Stimulated activated CD4-positive, alpha-beta T cell treated with anti-CD3 and anti-CD28 coated beads, TNF-alpha, amount 100 ng/mL, for 4 hours (primary cell): ENCODE data around the gene HTR1A.

Experiments used
- DNase-seq, 3 experiments: peaks; one replicate each; pipeline ENCODE4 v3.0.0-alpha.2; 2020; ENCODE audit warnings: low read depth in 3 of 3

HTR1A gene

DNA sequence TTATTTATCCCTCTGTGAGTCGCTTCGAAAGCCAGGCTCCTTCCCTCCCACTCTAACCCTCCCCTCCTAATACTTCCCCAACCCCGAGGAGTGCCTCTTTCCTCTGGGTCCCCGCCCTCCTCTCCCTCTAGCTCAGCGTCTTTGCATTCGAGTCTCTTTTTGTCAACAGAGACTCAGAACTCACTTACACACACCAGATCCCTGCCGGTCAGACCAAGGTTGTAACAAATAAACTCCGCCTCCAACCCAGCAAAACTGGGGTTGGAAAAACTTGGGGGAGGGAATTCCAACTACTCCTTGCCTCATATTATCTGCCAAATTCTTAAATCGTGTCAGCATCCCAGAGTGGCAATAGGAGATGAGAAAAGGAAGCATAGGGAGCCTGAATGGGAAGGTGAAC is at the start of gene HTR1A:
Gene HTR1A, minus strand, starts transcription at position 167 of the 400 bp plus-strand sequence. CDS start 726 bp downstream, outside the sequence.
- DNase-seq = no peak

GRCh38 chr5:64003966-64004365 is 41.7 kb upstream of the HTR1A start:
- DNase-seq = no peak

DNA sequence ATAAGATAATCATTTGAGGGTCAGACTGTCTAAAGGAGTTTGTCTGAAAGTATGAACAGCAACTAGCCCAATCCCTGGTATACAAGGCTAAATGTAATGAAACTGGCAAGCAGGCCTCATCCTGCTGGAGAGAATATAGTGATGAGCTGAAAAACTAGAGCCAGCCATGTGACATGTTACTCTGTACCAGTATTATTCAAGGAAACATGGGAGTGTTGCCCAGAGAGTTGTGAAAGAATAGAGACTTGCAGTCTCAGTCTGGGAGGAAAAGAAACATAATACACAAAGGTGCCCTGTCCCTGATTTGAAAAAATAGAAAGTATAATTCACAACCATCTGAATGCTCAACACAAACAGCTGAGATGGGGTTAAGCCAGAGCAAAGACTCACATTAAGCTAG is 37.9 kb upstream of the HTR1A start:
- DNase-seq = no peak

- no peak for DNase-seq
Observed at GRCh38 chr5:63987053-63987452, 24.8 kb upstream of the HTR1A start.

- no peak for DNase-seq
Observed at GRCh38 chr5:63981864-63982263, 19.6 kb upstream of the HTR1A start.

GRCh38 chr5:63963926-63964325 is 1.7 kb upstream of the HTR1A start:
- DNase-seq = no peak

- DNase-seq = no peak
Observed at GRCh38 chr5:63963080-63963735, 963 bp upstream of the HTR1A start.

GRCh38 chr5:63961598-63962161 is 565 bp downstream of the HTR1A start:
- DNase-seq = no peak

DNA sequence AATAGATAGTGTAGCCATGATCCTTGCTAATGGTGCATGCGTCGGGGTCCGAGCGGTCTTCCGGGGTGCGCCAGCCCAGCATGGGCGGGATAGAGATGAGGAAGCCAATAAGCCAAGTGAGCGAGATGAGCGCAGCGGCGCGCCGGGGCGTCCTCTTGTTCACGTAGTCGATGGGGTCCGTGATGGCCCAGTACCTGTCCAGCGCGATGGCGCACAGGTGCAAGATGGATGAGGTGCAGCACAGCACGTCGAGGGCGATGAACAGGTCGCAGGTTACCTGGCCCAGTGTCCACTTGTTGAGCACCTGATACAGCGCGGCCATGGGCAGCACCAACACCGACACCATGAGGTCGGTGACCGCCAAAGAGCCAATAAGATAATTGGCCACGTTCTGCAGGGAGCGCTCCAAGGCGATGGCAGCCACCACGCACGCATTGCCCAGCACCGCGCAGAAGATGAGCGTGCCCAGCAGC is 1.1 kb downstream of the HTR1A start:
- DNase-seq = no peak

DNA sequence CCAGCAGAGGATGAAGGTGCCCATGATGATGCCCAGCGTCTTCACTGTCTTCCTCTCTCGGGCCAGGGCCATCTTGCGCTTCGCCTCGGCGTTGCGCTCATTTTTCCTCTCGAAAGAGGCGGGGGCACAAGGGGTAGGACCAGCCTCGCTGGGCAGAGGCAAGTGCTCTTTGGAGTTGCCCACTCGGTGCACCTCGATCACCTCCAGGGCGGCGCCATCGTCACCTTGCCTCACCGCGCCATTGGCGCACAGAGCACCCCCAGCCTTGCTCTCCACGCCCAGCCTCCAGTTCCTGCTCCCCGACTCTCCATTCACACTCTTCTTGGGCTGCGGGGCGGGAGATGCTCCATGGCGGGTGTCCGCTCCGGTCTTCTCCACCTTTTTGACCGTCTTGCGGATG is 1.6 kb downstream of the HTR1A start:
- DNase-seq = no peak

GRCh38 chr5:63959177-63959982 is 2.9 kb downstream of the HTR1A start:
- DNase-seq = no peak

- no peak for DNase-seq
Observed at GRCh38 chr5:63958654-63959053, 3.6 kb downstream of the HTR1A start.

DNA sequence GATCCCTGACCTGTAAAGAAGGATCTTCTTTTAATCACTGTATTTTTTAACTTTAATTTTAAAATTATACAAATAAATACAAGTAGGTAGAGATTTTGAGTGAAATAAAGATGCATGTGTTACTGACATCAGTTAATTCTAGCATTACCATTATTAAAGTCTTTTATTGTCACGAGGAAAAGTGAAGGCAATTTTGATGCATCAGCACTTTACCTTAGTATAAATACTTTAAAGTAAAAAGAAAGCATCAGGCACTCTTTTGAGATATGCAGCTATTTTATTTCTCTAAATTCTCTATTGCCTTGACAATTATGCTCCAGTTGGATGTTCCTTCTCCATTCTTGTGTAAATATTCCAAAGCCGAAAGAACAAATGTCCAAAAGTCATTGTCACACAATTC is 4.6 kb downstream of the HTR1A start:
- no peak for DNase-seq

GRCh38 chr5:63953217-63953616 is 9.0 kb downstream of the HTR1A start:
- DNase-seq = no peak

- no peak for DNase-seq
Observed at GRCh38 chr5:63935103-63935502, 27.1 kb downstream of the HTR1A start.

GRCh38 chr5:63931836-63932235 is 30.4 kb downstream of the HTR1A start:
- DNase-seq = no peak

DNA sequence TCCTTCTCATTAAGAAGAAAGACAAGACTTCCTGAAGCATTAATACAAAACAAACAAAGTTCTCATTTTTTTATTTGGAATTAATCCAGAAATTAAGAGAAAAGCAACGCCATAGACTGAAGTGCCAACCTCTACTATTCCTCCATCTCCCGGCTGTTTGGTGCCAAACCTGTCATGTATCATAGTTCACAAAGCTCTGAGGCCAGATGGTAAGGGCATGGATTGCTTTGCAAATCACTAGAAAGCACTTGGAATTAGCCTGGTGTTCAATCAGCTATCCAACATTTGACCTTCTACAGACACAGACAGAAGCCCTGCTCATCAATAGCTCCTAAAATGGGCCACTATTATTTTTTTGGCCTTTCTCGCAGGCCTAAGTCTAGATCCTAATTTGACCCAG is 33.8 kb downstream of the HTR1A start:
- no peak for DNase-seq

- no peak for DNase-seq
Observed at GRCh38 chr5:63923914-63924313, 38.3 kb downstream of the HTR1A start.

DNA sequence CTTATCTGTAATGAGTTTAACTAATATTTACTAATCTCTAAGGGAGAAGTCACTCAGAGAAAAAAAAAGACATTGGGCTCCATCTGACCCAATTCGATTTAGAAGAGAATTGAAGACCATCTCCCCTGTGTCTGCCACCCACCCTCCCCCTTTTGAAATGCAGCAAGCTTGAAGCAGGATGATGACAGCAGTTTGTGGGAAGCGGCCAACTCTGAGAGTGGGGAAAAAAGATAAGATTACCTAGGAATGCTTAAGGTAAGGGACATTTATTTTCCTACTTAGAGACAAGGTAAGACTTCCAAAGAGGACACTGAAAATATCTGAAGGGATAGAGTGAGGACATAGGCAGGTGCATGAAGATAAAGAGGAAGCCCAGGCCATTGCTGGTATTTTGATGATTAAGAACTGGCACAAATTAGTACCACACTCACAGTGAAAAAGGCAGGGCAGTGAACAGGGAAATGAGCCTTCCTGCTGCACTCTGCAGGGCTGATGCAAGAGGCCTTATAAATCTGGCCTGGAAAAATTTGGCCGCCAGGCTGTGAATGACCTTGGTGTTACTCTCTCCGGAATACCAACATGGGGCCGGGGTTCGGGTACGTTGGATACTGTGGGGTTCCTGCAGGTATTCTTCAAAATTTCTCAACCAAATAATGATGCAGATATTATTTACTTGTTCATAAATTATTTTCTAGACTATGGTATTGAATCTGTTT is 42.3 kb downstream of the HTR1A start:
- DNase-seq = no peak

- DNase-seq = no peak
Observed at GRCh38 chr5:63916786-63917185, 45.5 kb downstream of the HTR1A start.

DNA sequence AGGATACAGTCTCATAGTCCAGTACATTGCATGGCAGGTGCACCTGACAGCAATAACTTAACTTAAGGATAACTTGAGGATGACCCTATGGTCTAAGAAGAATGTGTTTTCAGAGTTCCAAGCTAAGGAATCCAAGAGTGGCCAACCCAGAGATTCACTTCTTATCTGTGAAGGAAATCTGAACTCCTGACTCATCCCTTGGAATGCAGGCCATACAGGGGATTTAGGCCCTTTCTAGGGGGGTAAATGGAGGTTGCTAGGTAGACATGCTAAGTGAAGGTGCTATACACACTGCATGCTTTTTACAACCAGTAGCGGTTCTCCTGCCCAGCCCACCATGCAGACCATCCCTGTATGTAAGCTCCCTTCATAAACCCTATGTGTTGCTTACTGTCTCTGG is 50.4 kb downstream of the HTR1A start:
- DNase-seq = no peak
